ENCODE data around the gene CUL2.

DNA sequence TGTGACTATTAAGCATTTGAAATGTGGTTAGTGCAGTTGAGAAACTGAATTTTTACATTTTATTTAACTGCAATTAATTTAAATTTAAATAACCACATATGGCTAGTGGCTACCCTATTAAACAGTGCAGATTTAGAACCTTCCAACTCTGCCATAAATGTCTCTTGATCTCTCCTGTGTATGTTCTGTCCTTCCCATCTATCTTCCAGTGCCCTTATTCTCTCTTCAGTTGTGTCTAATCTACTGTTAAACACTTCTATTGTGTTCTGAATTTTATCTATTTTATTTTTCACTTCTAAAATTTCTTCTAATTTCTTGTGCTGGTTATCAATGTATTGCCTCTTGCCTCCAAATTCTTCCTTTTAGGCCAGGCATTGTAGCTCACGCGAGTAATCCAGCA lies 105.0 kb downstream of the CUL2 start:
- TF ChIP-seq CTCF (IDR thresholded peaks at IDR 0.05) (no peak), REST (IDR thresholded peaks at IDR 0.05; ENCODE audit: low read depth, low read length) (no peak), RFX5 (IDR thresholded peaks at IDR 0.05; ENCODE audit: low read length) (no peak), POLR2AphosphoS5 (IDR thresholded peaks at IDR 0.05; ENCODE audit: low read depth, low read length) (no peak), TAF1 (IDR thresholded peaks at IDR 0.05; ENCODE audit: borderline replicate concordance, low read depth, low read length) (no peak), CHD2 (IDR thresholded peaks at IDR 0.05; ENCODE audit: low read length, partially characterized antibody) (no peak), GABPA (IDR thresholded peaks at IDR 0.05; ENCODE audit: low read depth) (no peak), ELF1 (IDR thresholded peaks at IDR 0.05) (no peak), RAD21 (IDR thresholded peaks at IDR 0.05; ENCODE audit: low read length) (no peak), RXRA (IDR thresholded peaks at IDR 0.05; ENCODE audit: borderline replicate concordance, low read depth) (no peak), MAX (IDR thresholded peaks at IDR 0.05; ENCODE audit: low read depth) (no peak), GATA2 (CRISPR knock-in tag; IDR thresholded peaks at IDR 0.05) (no peak)
- TF ChIP-seq, protein P1, sequence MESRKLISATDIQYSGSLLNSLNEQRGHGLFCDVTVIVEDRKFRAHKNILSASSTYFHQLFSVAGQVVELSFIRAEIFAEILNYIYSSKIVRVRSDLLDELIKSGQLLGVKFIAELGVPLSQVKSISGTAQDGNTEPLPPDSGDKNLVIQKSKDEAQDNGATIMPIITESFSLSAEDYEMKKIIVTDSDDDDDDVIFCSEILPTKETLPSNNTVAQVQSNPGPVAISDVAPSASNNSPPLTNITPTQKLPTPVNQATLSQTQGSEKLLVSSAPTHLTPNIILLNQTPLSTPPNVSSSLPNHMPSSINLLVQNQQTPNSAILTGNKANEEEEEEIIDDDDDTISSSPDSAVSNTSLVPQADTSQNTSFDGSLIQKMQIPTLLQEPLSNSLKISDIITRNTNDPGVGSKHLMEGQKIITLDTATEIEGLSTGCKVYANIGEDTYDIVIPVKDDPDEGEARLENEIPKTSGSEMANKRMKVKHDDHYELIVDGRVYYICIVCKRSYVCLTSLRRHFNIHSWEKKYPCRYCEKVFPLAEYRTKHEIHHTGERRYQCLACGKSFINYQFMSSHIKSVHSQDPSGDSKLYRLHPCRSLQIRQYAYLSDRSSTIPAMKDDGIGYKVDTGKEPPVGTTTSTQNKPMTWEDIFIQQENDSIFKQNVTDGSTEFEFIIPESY (IDR thresholded peaks at IDR 0.05; ENCODE audit: borderline replicate concordance, low read depth): no peak

Measured in SK-N-SH (cell line).